Transverse colon (tissue), 4 donors: Measurements from ENCODE around the gene PDCD11.

Source experiments
- CTCF ChIP-seq, 5 experiments: fragments of 200-600 bp in 3 of 5; fragments of 450-650 bp in 2 of 5; sonication (generic) in 3 of 5; IDR thresholded peaks; 1 replicate in 2 of 5; 2 replicates in 3 of 5; pipeline ENCODE4 v1.5.1; 2016 to 2017; ENCODE audit warnings: antibody characterized with exemption in 5 of 5, inconsistent platforms in 3 of 5, mild to moderate bottlenecking in 2 of 5, moderate library complexity in 1 of 5
- EP300 ChIP-seq: sonication (generic); formaldehyde crosslinking; IDR thresholded peaks from one replicate; pipeline ENCODE4 v1.6.1; 2017; ENCODE audit warnings: antibody characterized with exemption, low read depth
- POLR2A ChIP-seq: fragments of 450-650 bp; IDR thresholded peaks from one replicate; pipeline ENCODE4 v1.6.1; 2016; ENCODE audit warnings: antibody characterized with exemption, mild to moderate bottlenecking, moderate library complexity
- POLR2AphosphoS5 ChIP-seq, 3 donors: sonication (generic); formaldehyde crosslinking; IDR thresholded peaks; one replicate each; pipeline ENCODE4 v1.6.1; 2016; ENCODE audit warnings: antibody characterized with exemption in 3 of 3

GRCh38 chr10:103465411-103466179, 69.2 kb downstream of the PDCD11 start:
- TF ChIP-seq CTCF (IDR thresholded peaks at IDR 0.05) (no peak), POLR2A (no peak), POLR2AphosphoS5 (IDR thresholded peaks at IDR 0.05) (no peak), EP300 (no peak)
